ENCODE measurements around the gene GPATCH2.

Gene GPATCH2

GRCh38 chr1:217574265-217574949 is 56.5 kb downstream of the GPATCH2 start:
- DNase-seq: no peak

GRCh38 chr1:217569021-217569420 is 61.9 kb downstream of the GPATCH2 start:
- DNase-seq: no peak

- no peak for DNase-seq
These were observed 62.7 kb downstream of the GPATCH2 start for GRCh38 chr1:217568200-217568599.

GRCh38 chr1:217564833-217565232 is 66.1 kb downstream of the GPATCH2 start:
- no peak for DNase-seq

GRCh38 chr1:217564207-217564606 is 66.7 kb downstream of the GPATCH2 start:
- DNase-seq: no peak

- no peak for DNase-seq
These were observed 67.7 kb downstream of the GPATCH2 start for GRCh38 chr1:217563179-217563578.

GRCh38 chr1:217562229-217562878 is 68.5 kb downstream of the GPATCH2 start:
- no peak for DNase-seq

GRCh38 chr1:217561446-217561845 is 69.4 kb downstream of the GPATCH2 start:
- DNase-seq: no peak

GRCh38 chr1:217554849-217555248 is 76.0 kb downstream of the GPATCH2 start:
- no peak for DNase-seq

- no peak for DNase-seq
These were observed 76.9 kb downstream of the GPATCH2 start for GRCh38 chr1:217553949-217554509.

GRCh38 chr1:217552339-217552951 is 78.4 kb downstream of the GPATCH2 start:
- DNase-seq: no peak

GRCh38 chr1:217542837-217543236 is 88.1 kb downstream of the GPATCH2 start:
- DNase-seq: no peak

GRCh38 chr1:217542136-217542777 is 88.6 kb downstream of the GPATCH2 start:
- DNase-seq: no peak

- DNase-seq: no peak
These were observed 90.6 kb downstream of the GPATCH2 start for GRCh38 chr1:217540321-217540720.

- DNase-seq: no peak
These were observed 91.4 kb downstream of the GPATCH2 start for GRCh38 chr1:217539510-217539909.

GRCh38 chr1:217535601-217536377 is 95.1 kb downstream of the GPATCH2 start:
- no peak for DNase-seq

GRCh38 chr1:217534566-217534965 is 96.3 kb downstream of the GPATCH2 start:
- no peak for DNase-seq

- no peak for DNase-seq
These were observed 102.6 kb downstream of the GPATCH2 start for GRCh38 chr1:217528271-217528670.

GRCh38 chr1:217527151-217527550 is 103.7 kb downstream of the GPATCH2 start:
- DNase-seq: no peak

GRCh38 chr1:217526636-217527035 is 104.3 kb downstream of the GPATCH2 start:
- DNase-seq: no peak

GRCh38 chr1:217525773-217526490 is 105.0 kb downstream of the GPATCH2 start:
- no peak for DNase-seq
